Parathyroid adenoma (tissue), 2 donors: Measurements from ENCODE around the gene CALR.
A peak's percentile ranks its signal among the peaks of the same experiment; 100 is the strongest.

Source experiments
- H2AFZ ChIP-seq: fragments of 300-600 bp; sonication (generic); one replicate; pipeline ENCODE4 v1.7.0; 2017; ENCODE audit warnings: antibody characterized with exemption, mild to moderate bottlenecking
- H3K27ac ChIP-seq: fragments of 300-600 bp; sonication (generic); one replicate; pipeline ENCODE4 v1.7.0; 2017
- H3K27me3 ChIP-seq: fragments of 300-600 bp; sonication (generic); one replicate; pipeline ENCODE4 v1.7.0; 2017; ENCODE audit warnings: low read length; ENCODE audit not compliant: control insufficient read depth, insufficient read depth
- H3K36me3 ChIP-seq: fragments of 300-600 bp; sonication (generic); one replicate; pipeline ENCODE4 v1.7.0; 2017; ENCODE audit warnings: low read length; ENCODE audit not compliant: control insufficient read depth, insufficient read depth
- H3K4me1 ChIP-seq: fragments of 300-600 bp; sonication (generic); one replicate; pipeline ENCODE4 v1.7.0; 2017; ENCODE audit warnings: control low read depth
- H3K4me2 ChIP-seq: fragments of 300-600 bp; sonication (generic); one replicate; pipeline ENCODE4 v1.7.0; 2017; ENCODE audit warnings: low read length
- H3K4me3 ChIP-seq: fragments of 300-600 bp; sonication (generic); one replicate; pipeline ENCODE4 v1.7.0; 2017; ENCODE audit warnings: low read depth, low read length
- H3K79me2 ChIP-seq: fragments of 300-600 bp; sonication (generic); one replicate; pipeline ENCODE4 v1.7.0; 2017; ENCODE audit warnings: control low read depth
- H3K9ac ChIP-seq: fragments of 300-600 bp; sonication (generic); one replicate; pipeline ENCODE4 v1.7.0; 2017; ENCODE audit warnings: mild to moderate bottlenecking
- H3K9me3 ChIP-seq: fragments of 300-600 bp; sonication (generic); one replicate; pipeline ENCODE4 v1.7.0; 2017; ENCODE audit warnings: low read length; ENCODE audit not compliant: control insufficient read depth
- TF ChIP-seq, protein P1 (sequence below): fragments of 300-600 bp; sonication (generic); IDR thresholded peaks from one replicate; pipeline ENCODE4 v1.7.0; 2017; ENCODE audit warnings: antibody characterized with exemption, mild to moderate bottlenecking
- donor health status: primary hyperparathyroidism.

The CALR gene

GRCh38 chr19:12945479-12946091 is 7.2 kb downstream of the CALR start, which contains the start of gene RAD23A:
RAD23A (plus strand) TSS chr19:12945862; CDS start chr19:12945949, 87 bp downstream.
- Histone ChIP-seq H3K36me3 (no peaks in the 10 kb centered on the region), H3K4me1 (peaks cover 8% of the 10 kb centered on the region), H3K27me3 (no peaks in the 10 kb centered on the region), H3K9me3 (no peaks in the 10 kb centered on the region), H3K4me3 (peak within 1 kb of the TSS; percentile 93), H3K27ac (peak within 1 kb of the TSS; percentile 80), H2AFZ (peak within 1 kb of the TSS; percentile 63), H3K4me2 (peak within 1 kb of the TSS; percentile 94), H3K79me2 (peaks cover 24% of the 10 kb centered on the region), H3K9ac (peak within 1 kb of the TSS; percentile 62)
- TF ChIP-seq, protein P1, sequence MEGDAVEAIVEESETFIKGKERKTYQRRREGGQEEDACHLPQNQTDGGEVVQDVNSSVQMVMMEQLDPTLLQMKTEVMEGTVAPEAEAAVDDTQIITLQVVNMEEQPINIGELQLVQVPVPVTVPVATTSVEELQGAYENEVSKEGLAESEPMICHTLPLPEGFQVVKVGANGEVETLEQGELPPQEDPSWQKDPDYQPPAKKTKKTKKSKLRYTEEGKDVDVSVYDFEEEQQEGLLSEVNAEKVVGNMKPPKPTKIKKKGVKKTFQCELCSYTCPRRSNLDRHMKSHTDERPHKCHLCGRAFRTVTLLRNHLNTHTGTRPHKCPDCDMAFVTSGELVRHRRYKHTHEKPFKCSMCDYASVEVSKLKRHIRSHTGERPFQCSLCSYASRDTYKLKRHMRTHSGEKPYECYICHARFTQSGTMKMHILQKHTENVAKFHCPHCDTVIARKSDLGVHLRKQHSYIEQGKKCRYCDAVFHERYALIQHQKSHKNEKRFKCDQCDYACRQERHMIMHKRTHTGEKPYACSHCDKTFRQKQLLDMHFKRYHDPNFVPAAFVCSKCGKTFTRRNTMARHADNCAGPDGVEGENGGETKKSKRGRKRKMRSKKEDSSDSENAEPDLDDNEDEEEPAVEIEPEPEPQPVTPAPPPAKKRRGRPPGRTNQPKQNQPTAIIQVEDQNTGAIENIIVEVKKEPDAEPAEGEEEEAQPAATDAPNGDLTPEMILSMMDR, result no peak

DNA sequence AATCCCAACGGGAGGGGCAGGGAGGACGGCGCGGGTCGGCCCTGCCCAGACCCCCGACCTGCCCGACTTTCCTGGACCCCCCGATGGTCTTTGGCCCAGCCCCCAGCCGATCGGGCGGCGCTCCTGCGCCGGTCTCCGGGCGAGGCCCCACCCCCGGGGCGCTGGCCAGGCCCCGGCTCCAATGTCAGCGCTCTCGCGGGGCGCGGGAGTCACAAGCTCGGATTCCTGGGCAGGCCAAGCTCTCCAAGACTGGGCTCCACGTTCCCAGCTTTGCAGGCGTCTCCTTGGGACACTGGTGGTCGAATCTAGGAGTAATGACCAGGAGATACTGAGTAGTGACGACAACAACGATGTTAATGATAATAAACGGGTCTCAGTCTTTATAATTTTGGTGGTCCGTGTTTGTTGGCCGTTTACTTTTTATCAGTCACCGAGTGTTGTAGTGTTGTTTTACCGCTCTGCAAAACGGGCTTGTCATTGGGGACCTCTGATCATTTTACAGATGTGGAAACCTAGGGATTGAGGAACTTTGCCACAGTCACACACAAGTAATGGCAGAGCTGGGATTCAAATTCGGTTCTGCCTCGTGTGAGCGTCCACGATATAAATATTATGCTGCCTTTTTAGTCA is 7.8 kb downstream of the CALR start:
- Histone ChIP-seq H3K9me3 (no peaks in the 10 kb centered on the region), H2AFZ (peak overlapping the region; percentile 53), H3K4me3 (peak overlapping the region; percentile 93), H3K27me3 (no peaks in the 10 kb centered on the region), H3K9ac (peak overlapping the region; percentile 62), H3K4me2 (peak overlapping the region; percentile 94), H3K36me3 (no peaks in the 10 kb centered on the region), H3K27ac (peak overlapping the region; percentile 80), H3K4me1 (peaks cover 7% of the 10 kb centered on the region), H3K79me2 (peaks cover 20% of the 10 kb centered on the region)
- TF ChIP-seq, protein P1, result peak; percentile 5

- Histone ChIP-seq H3K36me3 (no peaks in the 10 kb centered on the region), H3K4me3 (peak overlapping the region; percentile 93), H2AFZ (no peak overlapping the region), H3K4me2 (peak overlapping the region; percentile 94), H3K9me3 (no peaks in the 10 kb centered on the region), H3K27me3 (no peaks in the 10 kb centered on the region), H3K27ac (no peak overlapping the region), H3K79me2 (peaks cover 20% of the 10 kb centered on the region), H3K9ac (no peak overlapping the region), H3K4me1 (peaks cover 7% of the 10 kb centered on the region)
- TF ChIP-seq, protein P1, result no peak
Measured at GRCh38 chr19:12946731-12947496, 8.5 kb downstream of the CALR start.

- no peaks in the 10 kb centered on the region for H3K27me3 ChIP-seq
- no peak overlapping the region for H3K4me3 ChIP-seq
- peaks cover 7% of the 10 kb centered on the region for H3K4me1 ChIP-seq
- no peaks in the 10 kb centered on the region for H3K36me3 ChIP-seq
- H3K9ac ChIP-seq, result no peak overlapping the region
- no peaks in the 10 kb centered on the region for H3K9me3 ChIP-seq
- peaks cover 20% of the 10 kb centered on the region for H3K79me2 ChIP-seq
- TF ChIP-seq, protein P1, result no peak
- no peak overlapping the region for H3K4me2 ChIP-seq
- H2AFZ ChIP-seq, result no peak overlapping the region
- H3K27ac ChIP-seq, result no peak overlapping the region
Measured at GRCh38 chr19:12947702-12948611, 9.5 kb downstream of the CALR start.
